ACHN (cell line): ENCODE data around the gene ATOH8.
"Not testable (repeated sequence)": the region's sequence is repeated elsewhere in the genome, so short reads cannot be mapped to it uniquely, and the experiment has no call there.

Experiments
- DNase-seq: peaks from one replicate; pipeline ENCODE4 v3.0.0-alpha.2; 2015
- in situ Hi-C: cut with HindIII; loops from 2 replicates; pipeline ENCODE4 v1.10.0; 2017; ENCODE audit warnings: low sequenced_read_pairs, low pct_ligation_motif_present, low pct_unique_long_range_greater_than_20kb

Gene ATOH8

GRCh38 chr2:85826990-85827878 is 73.4 kb downstream of the ATOH8 start:
- peak; percentile 60 for DNase-seq

GRCh38 chr2:85827879-85828569 is 74.2 kb downstream of the ATOH8 start:
- in situ Hi-C loops: no loop called here
- DNase-seq: no peak

More at GRCh38 chr2:85826990-85827878, 73.4 kb downstream of the ATOH8 start:
- in situ Hi-C loops: no loop called here

DNA sequence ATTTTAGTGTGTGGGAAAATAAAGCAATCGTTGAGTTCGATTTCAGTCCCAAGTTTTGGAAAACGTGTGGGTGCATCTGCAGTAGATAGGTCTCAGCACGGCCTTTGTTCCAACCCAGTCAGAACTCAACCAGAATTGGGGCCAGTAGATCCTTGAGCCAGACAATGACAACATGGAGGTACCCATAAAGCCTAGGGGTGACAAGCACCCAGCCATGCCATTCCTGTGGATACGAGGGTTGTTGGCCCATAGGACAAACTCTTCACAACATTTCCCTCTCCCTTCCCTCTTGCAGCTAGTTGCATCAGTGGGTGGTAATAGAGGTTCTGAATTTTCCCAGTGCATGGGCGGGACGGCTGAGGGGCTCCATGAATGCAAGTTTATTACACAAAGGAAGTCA is 74.9 kb downstream of the ATOH8 start:
- in situ Hi-C loops: no loop called here
- no peak for DNase-seq

DNA sequence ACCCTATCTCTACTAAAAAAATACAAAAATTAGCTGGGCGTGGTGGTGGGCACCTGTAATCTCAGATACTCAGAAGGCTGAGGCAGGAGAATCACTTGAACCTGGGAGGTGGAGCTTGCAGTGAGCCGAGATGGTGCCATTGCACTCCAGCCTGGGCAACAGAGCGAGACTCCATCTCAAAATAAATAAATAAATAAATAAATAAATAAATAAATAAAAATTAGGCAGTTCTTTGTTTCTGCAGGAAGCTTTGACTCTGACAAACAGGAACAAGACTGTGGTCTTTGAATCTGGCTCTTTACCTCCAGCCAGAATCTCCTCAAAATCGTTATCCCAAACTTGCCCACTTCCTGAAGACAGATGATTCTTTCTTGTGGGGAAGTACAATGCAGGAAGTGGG is 75.6 kb downstream of the ATOH8 start:
- in situ Hi-C loops: not testable (repeated sequence)

GRCh38 chr2:85830645-85831044 is 76.9 kb downstream of the ATOH8 start:
- in situ Hi-C loops: no loop called here
- DNase-seq: peak; percentile 9

More for the DNA sequence above, 75.6 kb downstream of the ATOH8 start:
- DNase-seq: not testable (repeated sequence)

GRCh38 chr2:85831735-85832134 is 77.9 kb downstream of the ATOH8 start:
- in situ Hi-C loops: no loop called here

GRCh38 chr2:85834466-85834865 is 80.7 kb downstream of the ATOH8 start:
- in situ Hi-C loops: no loop called here
- DNase-seq: no peak

More at GRCh38 chr2:85831735-85832134, 77.9 kb downstream of the ATOH8 start:
- no peak for DNase-seq
